Osteoblast (primary cell): ENCODE measurements around the gene DCST2. TPM values are rescaled to one million over a fixed set of nuclear protein-coding genes. Genes with fewer than 3 reads are reported as not detected.

Source experiments
- DNase-seq: peaks from one replicate; pipeline ENCODE4 v3.0.0; 2011; ENCODE audit warnings: low spot score, mixed read lengths; ENCODE audit not compliant: insufficient read length; ENCODE audit errors: missing footprints
- H2AFZ ChIP-seq: 2 replicates; pipeline ENCODE4 v1.6.0; 2011; ENCODE audit warnings: mild to moderate bottlenecking, low read length
- H3K27ac ChIP-seq: 2 replicates; pipeline ENCODE4 v1.5.1; 2011; ENCODE audit warnings: mild to moderate bottlenecking, low read depth, low read length, moderate library complexity
- H3K27me3 ChIP-seq: 2 replicates; pipeline ENCODE4 v1.6.0; 2012; ENCODE audit warnings: mild to moderate bottlenecking, control low read depth, inconsistent platforms, low read length, moderate library complexity; ENCODE audit not compliant: insufficient read depth
- H3K36me3 ChIP-seq: 2 replicates; pipeline ENCODE4 v1.5.1; 2011; ENCODE audit warnings: mild to moderate bottlenecking, low read length, control low read depth, moderate library complexity; ENCODE audit not compliant: insufficient read depth
- H3K4me1 ChIP-seq: 2 replicates; pipeline ENCODE4 v1.5.1; 2011; ENCODE audit warnings: mild to moderate bottlenecking, low read length, control low read depth, moderate library complexity; ENCODE audit not compliant: insufficient read depth
- H3K4me2 ChIP-seq: 2 replicates; pipeline ENCODE4 v1.6.0; 2011; ENCODE audit warnings: mild to moderate bottlenecking, low read length; ENCODE audit not compliant: insufficient read depth
- H3K4me3 ChIP-seq: fragments of 200-600 bp; sonication (generic); 3 replicates; pipeline ENCODE4 v1.5.1; 2012; ENCODE audit warnings: mild to moderate bottlenecking, low read length, inconsistent platforms; ENCODE audit not compliant: insufficient read depth
- H3K79me2 ChIP-seq: 2 replicates; pipeline ENCODE4 v1.6.0; 2012; ENCODE audit warnings: mild to moderate bottlenecking, low read length, control low read depth, inconsistent platforms; ENCODE audit not compliant: insufficient read depth
- H3K9me3 ChIP-seq: 2 replicates; pipeline ENCODE4 v1.5.1; 2011; ENCODE audit warnings: low read depth, low read length, control low read depth
- H4K20me1 ChIP-seq: 2 replicates; pipeline ENCODE4 v1.6.0; 2012; ENCODE audit warnings: mild to moderate bottlenecking, low read length, control low read depth; ENCODE audit not compliant: insufficient read depth
- total RNA-seq: library from RNA; depleted of rRNA; stranded (reverse); fragments of >200 nt; gene quantifications from 2 replicates; pipeline ENCODE4 v1.2.3, GENCODE V29; 2012
- TF ChIP-seq, protein P1 (sequence below): IDR thresholded peaks from 2 replicates; pipeline ENCODE4 v1.5.1; 2011; ENCODE audit warnings: mild to moderate bottlenecking, low read depth, low read length, moderate library complexity; ENCODE audit errors: extremely low read depth

The DCST2 gene
- total RNA-seq, 1 donor, result not detected

DNA sequence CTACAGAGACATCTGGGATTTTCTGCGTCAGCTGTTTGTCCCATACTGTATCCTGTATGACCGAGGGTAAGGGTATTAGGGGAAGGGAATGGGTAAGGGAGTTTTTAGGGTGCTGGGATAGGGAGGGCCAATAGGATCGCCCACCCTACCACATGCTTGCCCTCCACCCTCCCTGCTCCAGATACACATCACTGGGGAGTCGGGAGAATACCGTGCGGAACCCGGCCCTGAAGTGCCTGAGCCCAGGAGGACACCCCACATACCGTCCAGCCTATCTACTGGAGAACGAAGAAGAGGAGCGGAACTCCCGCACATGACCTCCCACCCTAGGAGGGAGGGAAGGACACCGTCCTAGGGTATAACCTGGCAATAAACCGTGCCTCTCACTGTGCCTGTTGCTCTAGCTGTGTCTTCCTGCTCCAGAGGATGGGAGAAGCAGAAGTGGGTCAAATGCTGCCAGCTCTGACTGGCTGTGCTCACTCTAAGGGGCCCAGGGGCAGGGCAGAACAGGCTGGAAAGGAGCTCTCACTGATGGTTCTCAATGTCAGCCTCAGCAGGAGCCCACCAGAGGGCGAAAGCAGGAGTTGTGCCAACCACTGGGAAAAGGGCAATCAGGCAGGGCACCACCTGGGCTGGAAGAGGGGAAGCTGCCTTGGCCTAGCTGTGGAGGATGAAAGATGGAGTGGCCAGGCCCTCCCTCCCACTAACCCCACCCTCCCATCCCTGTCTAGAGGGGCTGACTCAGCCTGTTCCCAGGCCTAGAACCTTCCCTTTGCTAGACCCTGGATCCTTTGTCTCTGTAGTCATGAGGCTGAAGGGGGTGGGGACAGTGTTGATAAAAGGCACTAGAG lies 40.6 kb downstream of the DCST2 start:
- peaks cover 14% of the 10 kb centered on the region for H3K79me2 ChIP-seq
- no peak overlapping the region for H3K27ac ChIP-seq
- no peak overlapping the region for H2AFZ ChIP-seq
- H3K4me2 ChIP-seq, result no peak overlapping the region
- peaks cover 23% of the 10 kb centered on the region for H3K36me3 ChIP-seq
- TF ChIP-seq, protein P1, sequence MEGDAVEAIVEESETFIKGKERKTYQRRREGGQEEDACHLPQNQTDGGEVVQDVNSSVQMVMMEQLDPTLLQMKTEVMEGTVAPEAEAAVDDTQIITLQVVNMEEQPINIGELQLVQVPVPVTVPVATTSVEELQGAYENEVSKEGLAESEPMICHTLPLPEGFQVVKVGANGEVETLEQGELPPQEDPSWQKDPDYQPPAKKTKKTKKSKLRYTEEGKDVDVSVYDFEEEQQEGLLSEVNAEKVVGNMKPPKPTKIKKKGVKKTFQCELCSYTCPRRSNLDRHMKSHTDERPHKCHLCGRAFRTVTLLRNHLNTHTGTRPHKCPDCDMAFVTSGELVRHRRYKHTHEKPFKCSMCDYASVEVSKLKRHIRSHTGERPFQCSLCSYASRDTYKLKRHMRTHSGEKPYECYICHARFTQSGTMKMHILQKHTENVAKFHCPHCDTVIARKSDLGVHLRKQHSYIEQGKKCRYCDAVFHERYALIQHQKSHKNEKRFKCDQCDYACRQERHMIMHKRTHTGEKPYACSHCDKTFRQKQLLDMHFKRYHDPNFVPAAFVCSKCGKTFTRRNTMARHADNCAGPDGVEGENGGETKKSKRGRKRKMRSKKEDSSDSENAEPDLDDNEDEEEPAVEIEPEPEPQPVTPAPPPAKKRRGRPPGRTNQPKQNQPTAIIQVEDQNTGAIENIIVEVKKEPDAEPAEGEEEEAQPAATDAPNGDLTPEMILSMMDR, result peak; percentile 20
- H3K4me3 ChIP-seq, result no peak overlapping the region
- DNase-seq, result peak; percentile 87
- H3K27me3 ChIP-seq, result no peaks in the 10 kb centered on the region
- no peaks in the 10 kb centered on the region for H3K4me1 ChIP-seq
- H3K9me3 ChIP-seq, result no peaks in the 10 kb centered on the region
- H4K20me1 ChIP-seq, result no peaks in the 10 kb centered on the region

DNA sequence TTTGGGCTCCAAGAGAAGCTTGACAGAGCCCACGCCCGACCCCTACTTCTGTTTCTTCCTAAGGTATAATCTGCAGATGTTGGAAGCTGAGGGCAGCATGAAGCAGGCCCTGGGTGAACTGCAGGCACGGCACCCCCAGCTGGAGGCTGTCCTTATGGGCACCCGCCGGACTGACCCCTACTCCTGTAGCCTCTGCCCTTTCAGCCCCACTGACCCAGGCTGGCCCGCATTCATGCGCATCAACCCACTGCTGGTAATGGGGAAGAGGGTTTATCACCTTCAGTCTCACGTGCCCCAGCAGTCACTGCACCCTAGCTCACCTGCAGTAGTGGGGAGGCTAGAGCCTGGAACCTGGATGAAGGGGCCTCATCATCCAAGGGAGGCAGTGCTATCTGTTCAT lies 43.3 kb downstream of the DCST2 start:
- no peak overlapping the region for H3K27ac ChIP-seq
- H2AFZ ChIP-seq, result no peak overlapping the region
- TF ChIP-seq, protein P1, result no peak
- no peaks in the 10 kb centered on the region for H4K20me1 ChIP-seq
- DNase-seq, result no peak
- peaks cover 28% of the 10 kb centered on the region for H3K79me2 ChIP-seq
- H3K4me3 ChIP-seq, result no peak overlapping the region
- no peaks in the 10 kb centered on the region for H3K9me3 ChIP-seq
- no peak overlapping the region for H3K4me2 ChIP-seq
- H3K36me3 ChIP-seq, result peaks cover 32% of the 10 kb centered on the region
- no peaks in the 10 kb centered on the region for H3K4me1 ChIP-seq
- H3K27me3 ChIP-seq, result no peaks in the 10 kb centered on the region

DNA sequence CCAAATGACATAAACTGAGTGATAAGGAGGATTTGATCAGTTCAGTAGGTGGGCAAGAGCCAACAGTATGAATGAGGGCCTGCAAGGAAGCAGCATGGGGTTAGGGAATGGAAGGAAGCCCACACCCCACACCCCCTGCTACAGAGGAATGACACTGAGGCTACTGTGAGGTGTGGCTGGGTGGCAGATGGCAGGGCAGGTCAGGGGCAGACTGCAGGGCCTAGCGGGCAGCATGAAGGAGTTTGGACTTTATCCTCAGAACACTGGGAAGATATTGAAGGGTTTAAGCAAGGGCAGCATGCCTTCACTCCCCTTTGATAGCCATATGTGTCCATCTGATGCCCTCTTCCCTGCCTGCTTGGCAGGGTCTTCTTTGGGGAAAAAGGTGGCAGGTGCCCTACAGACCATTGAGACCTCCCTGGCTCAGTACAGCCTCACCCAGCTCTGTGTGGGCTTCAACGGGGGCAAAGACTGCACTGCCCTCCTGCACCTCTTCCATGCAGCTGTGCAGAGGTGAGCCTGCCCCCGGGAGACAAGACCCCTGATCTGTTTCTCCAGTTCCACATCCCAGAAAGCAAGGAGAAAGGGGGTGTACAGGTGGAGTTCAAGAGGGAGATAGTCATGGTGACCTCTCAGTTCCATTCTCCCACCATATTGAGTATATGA lies 44.3 kb downstream of the DCST2 start:
- no peak overlapping the region for H3K27ac ChIP-seq
- H3K27me3 ChIP-seq, result no peaks in the 10 kb centered on the region
- no peak overlapping the region for H2AFZ ChIP-seq
- H3K79me2 ChIP-seq, result peaks cover 33% of the 10 kb centered on the region
- peak; percentile 61 for DNase-seq
- TF ChIP-seq, protein P1, result no peak
- no peaks in the 10 kb centered on the region for H4K20me1 ChIP-seq
- H3K9me3 ChIP-seq, result no peaks in the 10 kb centered on the region
- no peaks in the 10 kb centered on the region for H3K4me1 ChIP-seq
- no peak overlapping the region for H3K4me3 ChIP-seq
- peaks cover 32% of the 10 kb centered on the region for H3K36me3 ChIP-seq
- H3K4me2 ChIP-seq, result no peak overlapping the region
